ENCODE results near the gene ANXA7. TPM values are rescaled to one million over a fixed set of nuclear protein-coding genes. Genes with fewer than 3 reads are reported as not detected.
A peak's percentile ranks its signal among the peaks of the same experiment; 100 is the strongest.

Gene ANXA7
- total RNA-seq: 143 and 158 TPM in 2 replicates

DNA sequence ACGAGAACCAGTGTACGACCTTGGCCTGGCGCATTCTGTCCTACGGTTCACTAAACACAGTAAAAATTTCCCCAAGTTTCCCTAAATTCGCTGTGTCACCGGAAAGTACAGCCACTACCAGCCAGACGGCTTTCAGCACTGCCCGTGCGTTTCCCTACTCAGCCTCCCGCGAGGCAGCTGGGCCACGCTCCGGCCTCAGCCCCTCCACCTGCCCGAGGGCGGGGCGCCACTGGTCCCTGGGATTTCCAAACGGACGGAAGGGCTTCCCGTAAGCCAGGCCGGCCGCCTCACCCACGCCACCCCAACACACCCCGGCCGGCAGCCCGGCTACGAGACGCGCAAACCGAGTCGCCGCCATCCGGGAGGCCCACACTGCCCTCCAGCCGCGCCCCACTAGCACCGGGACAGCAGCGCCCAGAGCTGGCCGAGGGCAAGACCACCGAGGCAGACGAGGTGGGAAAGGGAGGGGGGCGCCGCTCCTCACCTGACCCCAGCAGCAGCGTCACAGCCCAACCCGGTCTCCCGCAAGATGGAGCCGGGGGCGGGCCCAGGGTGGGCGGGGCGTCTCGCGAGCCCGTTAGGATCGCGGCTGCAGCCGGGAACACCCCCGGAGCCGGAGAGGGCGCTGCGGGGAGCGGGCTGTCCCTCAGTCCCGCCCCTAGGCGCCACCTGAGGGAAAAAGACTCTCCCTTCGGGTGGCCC is at the start of gene ANXA7:
Gene ANXA7 (minus strand): TSS at position 531 of the 702 bp plus-strand sequence. CDS start 13,202 bp downstream, outside the sequence.
- peak; percentile 97 for DNase-seq (ENCODE audit: insufficient read length, low spot score, missing footprints)
- peaks cover 22% of the 10 kb centered on the region for H4K20me1 ChIP-seq (ENCODE audit: insufficient read depth, low read length)
- H3K4me1 ChIP-seq (ENCODE audit: insufficient read depth, low read length): peaks cover 19% of the 10 kb centered on the region
- H3K27ac ChIP-seq (ENCODE audit: low read depth, low read length): peak within 1 kb of the TSS; percentile 86
- H2AFZ ChIP-seq (ENCODE audit: low read length): peak within 1 kb of the TSS; percentile 65
- H3K36me3 ChIP-seq (ENCODE audit: insufficient read depth, low read length): no peaks in the 10 kb centered on the region
- no peaks in the 10 kb centered on the region for H3K9me3 ChIP-seq (ENCODE audit: low read depth, low read length)
- TF ChIP-seq, protein P1, sequence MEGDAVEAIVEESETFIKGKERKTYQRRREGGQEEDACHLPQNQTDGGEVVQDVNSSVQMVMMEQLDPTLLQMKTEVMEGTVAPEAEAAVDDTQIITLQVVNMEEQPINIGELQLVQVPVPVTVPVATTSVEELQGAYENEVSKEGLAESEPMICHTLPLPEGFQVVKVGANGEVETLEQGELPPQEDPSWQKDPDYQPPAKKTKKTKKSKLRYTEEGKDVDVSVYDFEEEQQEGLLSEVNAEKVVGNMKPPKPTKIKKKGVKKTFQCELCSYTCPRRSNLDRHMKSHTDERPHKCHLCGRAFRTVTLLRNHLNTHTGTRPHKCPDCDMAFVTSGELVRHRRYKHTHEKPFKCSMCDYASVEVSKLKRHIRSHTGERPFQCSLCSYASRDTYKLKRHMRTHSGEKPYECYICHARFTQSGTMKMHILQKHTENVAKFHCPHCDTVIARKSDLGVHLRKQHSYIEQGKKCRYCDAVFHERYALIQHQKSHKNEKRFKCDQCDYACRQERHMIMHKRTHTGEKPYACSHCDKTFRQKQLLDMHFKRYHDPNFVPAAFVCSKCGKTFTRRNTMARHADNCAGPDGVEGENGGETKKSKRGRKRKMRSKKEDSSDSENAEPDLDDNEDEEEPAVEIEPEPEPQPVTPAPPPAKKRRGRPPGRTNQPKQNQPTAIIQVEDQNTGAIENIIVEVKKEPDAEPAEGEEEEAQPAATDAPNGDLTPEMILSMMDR (IDR thresholded peaks at IDR 0.05; ENCODE audit: extremely low read depth, low read depth, low read length): no peak
- H3K4me2 ChIP-seq (ENCODE audit: insufficient read depth, low read length): peak within 1 kb of the TSS; percentile 98
- H3K27me3 ChIP-seq (ENCODE audit: insufficient read depth, low read length): no peaks in the 10 kb centered on the region
- peaks cover 39% of the 10 kb centered on the region for H3K79me2 ChIP-seq (ENCODE audit: insufficient read depth, low read length)
- peak within 1 kb of the TSS; percentile 92 for H3K4me3 ChIP-seq (ENCODE audit: insufficient read depth, low read length)

DNA sequence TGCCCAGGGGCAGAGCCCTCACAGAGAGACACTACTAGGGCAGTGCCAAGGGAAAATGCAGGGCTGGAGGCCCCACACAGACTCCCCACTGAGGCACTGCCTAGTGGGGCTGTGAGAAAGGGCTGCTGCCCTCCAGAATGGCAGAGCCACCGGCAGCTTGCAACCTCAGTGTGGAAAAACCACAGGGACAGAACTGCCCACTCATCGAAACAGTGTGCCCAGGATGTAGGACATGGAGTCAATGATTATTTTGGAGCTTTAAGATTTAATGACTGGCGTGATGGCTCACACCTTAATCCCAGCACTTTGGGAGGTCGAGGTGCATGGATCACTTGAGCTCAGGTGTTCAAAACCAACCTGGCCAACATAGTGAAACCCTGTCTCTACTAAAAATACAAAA is 47.0 kb upstream of the ANXA7 start:
- H2AFZ ChIP-seq (ENCODE audit: low read length): no peak overlapping the region
- no peaks in the 10 kb centered on the region for H3K79me2 ChIP-seq (ENCODE audit: insufficient read depth, low read length)
- no peak for DNase-seq (ENCODE audit: insufficient read length, low spot score, missing footprints)
- H3K27ac ChIP-seq (ENCODE audit: low read depth, low read length): no peak overlapping the region
- no peak overlapping the region for H3K4me2 ChIP-seq (ENCODE audit: insufficient read depth, low read length)
- TF ChIP-seq, protein P1 (IDR thresholded peaks at IDR 0.05; ENCODE audit: extremely low read depth, low read depth, low read length): no peak
- H3K36me3 ChIP-seq (ENCODE audit: insufficient read depth, low read length): peaks cover 48% of the 10 kb centered on the region
- no peaks in the 10 kb centered on the region for H3K27me3 ChIP-seq (ENCODE audit: insufficient read depth, low read length)
- no peaks in the 10 kb centered on the region for H3K4me1 ChIP-seq (ENCODE audit: insufficient read depth, low read length)
- H3K4me3 ChIP-seq (ENCODE audit: insufficient read depth, low read length): no peak overlapping the region
- no peaks in the 10 kb centered on the region for H3K9me3 ChIP-seq (ENCODE audit: low read depth, low read length)
- no peaks in the 10 kb centered on the region for H4K20me1 ChIP-seq (ENCODE audit: insufficient read depth, low read length)

DNA sequence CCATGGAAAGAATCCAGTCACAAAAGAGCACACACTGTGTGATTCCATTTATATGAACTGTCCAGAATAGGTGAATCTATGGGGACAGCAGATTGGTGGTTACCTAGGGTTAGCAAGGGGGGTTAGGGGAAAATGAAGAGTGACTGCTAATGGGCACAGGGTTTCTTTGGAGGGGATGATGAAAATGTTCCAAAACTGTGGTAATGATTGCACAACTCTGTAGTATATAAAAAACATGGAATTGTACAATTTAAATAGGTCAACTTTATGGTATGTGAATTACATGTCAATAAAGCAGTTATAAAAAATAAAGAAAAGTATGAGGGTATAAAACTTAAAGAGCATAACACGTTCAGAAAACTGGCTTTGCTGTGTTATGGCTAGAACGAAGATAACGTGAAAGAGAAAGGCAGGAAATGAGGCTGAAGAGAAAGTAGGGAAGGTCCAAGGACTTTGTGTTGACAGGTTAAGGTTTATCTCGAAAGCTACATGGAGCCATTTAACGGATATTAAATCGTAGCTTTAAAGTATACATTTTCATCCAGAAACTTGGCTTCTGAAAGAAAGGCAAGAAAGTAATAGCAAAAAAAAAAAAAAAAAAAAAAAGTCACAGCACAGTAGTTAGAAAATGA is 45.9 kb upstream of the ANXA7 start:
- H3K9me3 ChIP-seq (ENCODE audit: low read depth, low read length): no peaks in the 10 kb centered on the region
- no peaks in the 10 kb centered on the region for H3K27me3 ChIP-seq (ENCODE audit: insufficient read depth, low read length)
- TF ChIP-seq, protein P1 (IDR thresholded peaks at IDR 0.05; ENCODE audit: extremely low read depth, low read depth, low read length): no peak
- no peak for DNase-seq (ENCODE audit: insufficient read length, low spot score, missing footprints)
- H3K36me3 ChIP-seq (ENCODE audit: insufficient read depth, low read length): peaks cover 46% of the 10 kb centered on the region
- no peaks in the 10 kb centered on the region for H3K79me2 ChIP-seq (ENCODE audit: insufficient read depth, low read length)
- no peak overlapping the region for H3K4me3 ChIP-seq (ENCODE audit: insufficient read depth, low read length)
- H3K4me1 ChIP-seq (ENCODE audit: insufficient read depth, low read length): no peaks in the 10 kb centered on the region
- H3K27ac ChIP-seq (ENCODE audit: low read depth, low read length): no peak overlapping the region
- no peak overlapping the region for H2AFZ ChIP-seq (ENCODE audit: low read length)
- H4K20me1 ChIP-seq (ENCODE audit: insufficient read depth, low read length): no peaks in the 10 kb centered on the region
- H3K4me2 ChIP-seq (ENCODE audit: insufficient read depth, low read length): no peak overlapping the region

DNA sequence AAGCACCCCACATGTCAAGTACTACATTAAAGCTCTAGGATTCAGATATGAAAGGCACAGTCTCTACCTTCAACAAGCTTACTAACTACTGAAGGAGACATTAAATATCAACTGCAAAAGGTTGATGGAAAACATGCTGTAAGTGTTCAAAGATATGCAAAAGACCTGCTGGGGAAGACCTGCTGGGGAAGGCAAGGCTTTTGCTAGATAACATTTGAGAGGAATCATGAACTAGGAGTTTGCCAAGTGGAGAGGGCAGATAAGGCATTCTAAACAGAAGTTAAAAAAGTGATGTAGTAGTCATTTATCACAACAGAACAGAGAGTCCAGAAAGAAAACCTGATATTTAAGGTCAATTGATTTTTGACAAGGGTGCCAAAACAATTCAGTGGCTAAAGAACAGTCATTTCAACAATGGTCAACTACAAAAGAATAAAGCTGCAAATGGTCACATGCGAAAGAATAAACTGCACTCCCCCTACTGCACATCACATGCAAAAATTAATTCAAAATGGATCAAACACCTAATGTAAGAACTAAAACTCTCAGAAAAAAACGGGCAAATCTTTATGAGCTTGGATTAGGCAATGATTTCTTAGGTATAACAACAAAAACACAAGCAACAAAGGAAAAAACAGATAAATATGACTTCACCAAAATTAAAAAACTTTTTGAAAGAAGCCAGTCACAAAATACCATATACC is 42.5 kb upstream of the ANXA7 start:
- peaks cover 41% of the 10 kb centered on the region for H3K36me3 ChIP-seq (ENCODE audit: insufficient read depth, low read length)
- no peaks in the 10 kb centered on the region for H4K20me1 ChIP-seq (ENCODE audit: insufficient read depth, low read length)
- no peak overlapping the region for H3K4me3 ChIP-seq (ENCODE audit: insufficient read depth, low read length)
- H3K27ac ChIP-seq (ENCODE audit: low read depth, low read length): no peak overlapping the region
- no peak overlapping the region for H3K4me2 ChIP-seq (ENCODE audit: insufficient read depth, low read length)
- DNase-seq (ENCODE audit: insufficient read length, low spot score, missing footprints): no peak
- no peaks in the 10 kb centered on the region for H3K79me2 ChIP-seq (ENCODE audit: insufficient read depth, low read length)
- H3K9me3 ChIP-seq (ENCODE audit: low read depth, low read length): no peaks in the 10 kb centered on the region
- TF ChIP-seq, protein P1 (IDR thresholded peaks at IDR 0.05; ENCODE audit: extremely low read depth, low read depth, low read length): no peak
- H2AFZ ChIP-seq (ENCODE audit: low read length): no peak overlapping the region
- H3K27me3 ChIP-seq (ENCODE audit: insufficient read depth, low read length): no peaks in the 10 kb centered on the region
- H3K4me1 ChIP-seq (ENCODE audit: insufficient read depth, low read length): no peaks in the 10 kb centered on the region

All from osteoblast (primary cell).